ENCODE data around the gene RMI2.

Gene RMI2

DNA sequence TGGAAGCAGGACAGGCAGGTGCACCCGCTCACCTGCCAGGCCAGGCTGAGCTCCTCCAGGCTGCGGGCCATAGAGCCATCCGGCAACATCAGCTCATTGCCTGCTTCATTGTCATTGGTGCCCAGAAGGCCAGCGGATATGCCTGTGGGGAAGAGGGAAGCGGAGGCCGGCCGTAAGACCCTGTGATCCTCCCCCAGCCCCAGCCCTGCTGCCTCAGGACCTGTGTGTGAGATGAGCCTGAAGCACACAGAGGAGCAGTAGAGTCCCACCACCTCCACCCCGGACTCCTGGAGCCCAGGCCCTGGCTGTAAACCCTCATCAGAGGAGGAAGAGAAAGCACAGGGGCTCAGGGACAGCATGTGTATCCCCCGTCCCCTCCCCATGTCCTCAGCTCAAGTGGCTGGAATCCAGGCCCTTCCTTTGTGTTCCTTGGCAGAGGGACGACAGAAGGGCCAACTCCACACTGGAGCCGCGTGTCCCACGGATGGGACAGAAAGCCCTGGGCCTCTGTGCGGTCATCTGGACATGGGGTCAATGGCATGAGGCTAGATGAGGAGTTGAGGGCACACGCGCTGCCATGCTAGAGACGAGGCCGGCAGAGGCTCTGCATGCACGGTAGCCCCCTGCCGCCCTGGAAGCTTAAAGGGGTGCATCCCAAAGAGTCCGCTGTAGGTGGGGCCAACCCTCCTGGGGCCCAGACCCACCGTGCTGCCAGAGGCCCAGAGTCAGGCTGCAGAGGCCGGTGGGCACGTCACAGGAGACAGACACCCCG, 39.1 kb downstream of the RMI2 start:
- DNase-seq (ENCODE audit: low read depth in 2 of 2): no peak

DNA sequence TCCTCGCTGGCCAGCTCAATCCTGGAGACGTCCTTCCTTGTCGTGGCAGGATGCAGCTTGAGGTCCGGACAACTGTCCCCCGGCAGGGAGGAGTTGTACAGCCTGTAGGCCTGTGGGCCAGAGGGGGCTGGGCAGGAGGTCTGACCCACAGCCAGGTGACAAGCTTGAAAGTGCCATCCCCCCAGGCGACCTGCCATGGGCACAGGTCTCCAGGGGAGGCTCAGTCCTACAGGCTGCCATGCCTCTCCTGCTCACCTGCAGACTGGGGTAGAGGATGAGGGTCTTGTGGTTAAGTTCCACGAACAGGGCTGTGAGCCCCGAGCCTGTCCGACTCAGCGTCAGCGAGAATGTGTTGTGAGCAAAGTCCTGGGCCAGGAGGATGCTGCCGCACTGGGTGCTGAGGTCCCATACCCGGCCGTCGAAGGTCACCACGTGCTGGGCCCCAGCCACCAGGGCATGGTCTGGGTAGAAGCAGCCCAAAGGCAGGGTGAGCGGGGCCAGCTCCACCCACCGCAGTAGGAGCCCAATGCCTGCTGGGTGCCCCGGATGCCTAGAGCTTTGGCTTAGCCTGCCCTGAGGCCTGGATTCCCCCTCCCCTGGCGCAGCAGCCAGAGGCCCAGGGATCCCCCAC, 39.8 kb downstream of the RMI2 start:
- no peak for DNase-seq (ENCODE audit: low read depth in 2 of 2)

DNA sequence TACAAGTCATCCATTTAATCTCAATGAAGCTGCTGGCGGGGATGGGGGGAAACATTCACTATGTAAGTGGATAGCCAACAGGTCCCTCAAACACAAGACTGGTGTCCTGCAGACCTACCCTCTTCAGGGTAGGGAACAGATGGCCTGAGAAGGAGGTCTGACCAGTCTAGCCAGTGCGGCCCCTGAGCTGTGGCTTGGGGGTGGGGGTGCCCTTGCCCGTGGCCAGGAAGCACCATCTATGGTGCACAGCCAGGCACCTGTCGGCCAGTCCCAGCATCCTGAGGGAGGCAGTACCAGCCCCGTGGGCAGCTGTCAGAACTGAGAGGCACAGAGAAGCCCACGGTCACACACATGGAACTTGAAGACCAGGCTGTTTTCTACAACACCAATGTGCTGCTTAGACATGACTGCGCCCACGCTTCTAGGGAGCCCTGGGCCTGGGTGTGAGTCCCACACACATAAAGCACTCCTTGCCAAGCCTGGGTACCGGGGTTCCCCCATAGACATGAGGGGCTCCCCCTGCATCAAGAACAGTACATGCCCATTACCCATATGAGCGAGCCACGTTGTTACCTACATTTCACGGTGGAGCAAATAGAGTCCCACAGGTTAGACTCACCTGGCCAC, 40.9 kb downstream of the RMI2 start:
- DNase-seq (ENCODE audit: low read depth in 2 of 2): no peak

DNA sequence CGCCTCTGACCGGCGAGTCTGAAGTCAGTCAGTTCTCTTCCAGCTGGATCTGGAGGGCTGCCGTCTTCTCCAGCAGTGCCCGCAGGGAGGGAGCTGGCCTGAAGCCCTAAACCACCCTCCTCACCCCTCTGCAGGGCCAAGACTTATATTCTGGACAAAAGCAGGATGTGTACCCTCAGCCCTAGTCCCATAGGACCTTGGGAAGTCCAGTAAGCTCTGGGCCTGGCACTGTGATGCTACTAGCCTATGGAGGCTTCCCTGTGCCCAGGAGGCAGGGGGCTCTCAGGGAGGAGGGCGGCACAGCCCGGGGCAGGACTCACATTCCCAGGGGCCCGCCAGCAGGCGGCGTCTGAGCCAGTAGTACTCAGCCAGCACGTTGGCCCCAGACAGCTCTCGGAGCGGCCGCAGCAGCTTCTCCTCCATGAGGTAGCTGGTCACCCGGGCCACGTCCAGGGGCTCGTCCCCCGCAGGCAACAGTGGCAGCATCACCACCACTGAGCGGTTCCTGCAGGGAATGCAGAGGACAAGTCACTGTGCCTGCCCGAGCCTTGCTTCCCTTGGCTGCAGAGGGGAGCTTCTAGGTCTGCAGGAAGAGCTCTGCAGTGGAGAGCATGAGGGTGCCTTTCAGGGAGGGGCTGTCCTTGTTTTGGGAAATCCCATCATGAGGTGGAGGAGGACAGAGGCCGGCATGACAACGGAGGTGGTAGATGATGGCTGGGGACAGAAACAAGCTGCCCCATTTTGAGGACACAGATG, 41.7 kb downstream of the RMI2 start:
- no peak for DNase-seq (ENCODE audit: low read depth in 2 of 2)

DNA sequence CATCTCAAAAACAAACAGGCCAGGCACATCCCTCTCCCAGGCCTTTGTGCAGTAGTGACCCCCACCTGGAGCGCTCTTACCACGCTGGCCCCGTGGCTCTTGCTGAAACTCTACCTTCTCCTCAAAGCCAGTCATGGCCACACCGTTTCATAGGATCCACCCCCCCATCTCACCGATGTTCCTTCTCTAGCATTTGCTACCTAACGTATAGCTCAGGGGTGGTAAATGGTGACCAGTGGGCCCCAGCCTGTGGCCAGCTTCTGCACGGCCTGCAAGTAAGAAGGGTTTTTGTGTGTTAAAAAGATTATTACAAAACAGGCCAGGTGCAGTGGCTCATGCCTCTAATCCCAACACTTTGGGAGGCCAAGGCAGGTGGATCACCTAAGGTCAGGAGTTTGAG, 43.8 kb downstream of the RMI2 start:
- DNase-seq (ENCODE audit: low read depth in 2 of 2): no peak

DNA sequence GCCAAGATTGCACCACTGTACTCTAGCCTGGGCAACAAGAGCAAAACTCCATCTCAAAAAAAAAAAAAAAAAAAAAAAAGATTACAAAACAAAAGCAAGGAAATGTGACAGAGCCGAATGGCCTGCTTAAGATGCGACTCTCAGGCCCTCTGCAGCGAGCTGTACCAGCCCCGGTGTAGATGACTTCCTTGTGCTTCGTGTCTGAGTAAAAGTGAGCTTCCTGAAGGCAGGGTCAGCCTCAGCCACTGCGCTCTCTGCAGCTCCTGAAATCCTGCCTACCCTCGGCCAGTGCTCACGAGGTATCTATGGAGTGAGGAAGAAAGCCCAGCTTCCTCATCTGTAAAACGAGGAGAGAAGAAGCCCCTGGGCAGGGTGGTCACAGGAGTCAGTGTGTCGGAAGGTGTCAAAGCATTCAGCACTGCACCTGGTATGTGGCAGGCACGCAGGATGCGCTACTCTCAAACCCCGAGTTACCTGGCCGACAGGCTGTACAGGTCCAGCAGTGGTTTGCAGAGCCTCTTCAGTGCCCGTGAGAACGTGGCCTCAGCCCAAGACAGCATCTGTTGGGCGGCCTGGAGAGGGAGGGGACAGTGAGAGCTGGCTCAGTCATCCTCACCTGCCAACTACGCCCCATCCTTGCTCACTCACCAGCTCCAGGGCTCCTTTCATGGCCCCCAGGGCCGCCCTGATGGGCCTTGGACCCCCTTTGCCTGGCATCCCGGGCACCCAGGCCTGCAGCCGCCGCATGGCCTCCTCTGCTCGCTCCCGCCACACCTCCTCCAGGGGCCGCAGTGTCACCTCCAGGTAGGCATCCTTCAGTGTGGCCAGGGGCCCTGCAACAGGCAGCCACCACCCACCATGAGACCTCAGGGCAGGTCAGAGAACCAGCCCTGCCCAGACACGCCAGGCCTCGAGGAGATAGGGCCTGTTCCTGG, 44.6 kb downstream of the RMI2 start:
- DNase-seq (ENCODE audit: low read depth in 2 of 2): no peak

DNA sequence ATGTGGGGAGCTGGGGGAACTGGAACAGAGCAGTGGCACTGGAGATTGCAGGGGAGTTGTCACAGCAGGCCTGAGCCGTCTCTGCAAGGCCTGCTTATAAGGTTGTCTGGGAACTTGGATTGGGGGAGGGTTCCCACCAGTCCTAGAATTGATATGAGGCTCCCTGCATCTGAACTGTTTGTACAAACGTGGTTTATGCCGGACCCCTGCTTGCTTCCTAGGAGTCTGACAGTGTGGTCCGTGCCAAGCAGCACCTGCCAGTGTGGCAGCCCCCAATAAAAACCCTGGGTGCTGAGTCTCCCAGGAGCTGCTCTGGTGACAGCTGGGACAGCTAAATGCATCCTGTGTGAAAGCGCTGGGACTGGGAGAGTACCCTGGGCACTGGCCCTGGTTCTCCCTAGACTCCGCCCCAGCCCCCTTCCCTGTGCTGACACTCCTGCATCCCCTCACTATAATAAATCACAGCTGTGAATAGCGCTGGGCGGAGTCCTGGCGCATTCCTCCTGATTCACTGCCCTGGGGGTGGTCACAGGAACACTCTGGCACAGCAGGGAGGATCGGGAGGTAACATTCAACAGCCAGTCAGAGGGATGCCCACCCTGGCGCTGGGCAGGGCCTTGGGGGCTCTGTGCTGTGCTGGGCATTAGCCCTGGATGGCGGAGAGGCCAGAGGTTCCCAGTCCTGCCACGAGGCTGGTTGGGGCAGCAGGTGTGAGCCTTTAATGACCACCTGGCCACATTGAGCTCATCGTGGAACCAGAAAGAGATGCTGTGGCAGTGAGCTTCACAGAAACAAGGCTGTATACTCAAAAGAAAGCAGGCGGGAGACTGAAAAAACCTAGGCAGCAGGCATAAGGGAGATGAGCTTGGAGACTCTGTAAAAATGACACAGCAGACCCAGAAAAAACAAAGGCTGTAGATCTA, 45.6 kb downstream of the RMI2 start:
- DNase-seq (ENCODE audit: low read depth in 2 of 2): no peak

DNA sequence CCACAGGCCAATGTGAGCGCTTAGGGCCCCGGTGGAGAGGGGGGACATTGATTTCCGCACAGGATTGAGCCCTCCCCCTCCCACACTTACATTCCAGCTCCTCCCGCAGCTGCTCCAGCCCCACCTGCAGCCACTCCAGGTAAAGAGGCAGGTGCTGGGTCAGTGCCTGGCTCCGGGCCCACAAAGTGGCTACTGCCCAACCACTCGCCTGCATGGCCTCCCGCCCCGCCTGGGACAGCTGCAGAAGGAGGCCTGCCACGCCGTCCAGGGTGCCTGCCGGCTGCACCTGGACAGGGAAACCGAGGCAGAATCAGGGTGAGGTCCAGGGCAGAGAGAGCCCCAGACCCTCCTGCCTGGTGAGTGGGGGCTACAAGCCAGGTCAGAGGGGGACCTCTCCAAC, 46.3 kb downstream of the RMI2 start:
- no peak for DNase-seq (ENCODE audit: low read depth in 2 of 2)

DNA sequence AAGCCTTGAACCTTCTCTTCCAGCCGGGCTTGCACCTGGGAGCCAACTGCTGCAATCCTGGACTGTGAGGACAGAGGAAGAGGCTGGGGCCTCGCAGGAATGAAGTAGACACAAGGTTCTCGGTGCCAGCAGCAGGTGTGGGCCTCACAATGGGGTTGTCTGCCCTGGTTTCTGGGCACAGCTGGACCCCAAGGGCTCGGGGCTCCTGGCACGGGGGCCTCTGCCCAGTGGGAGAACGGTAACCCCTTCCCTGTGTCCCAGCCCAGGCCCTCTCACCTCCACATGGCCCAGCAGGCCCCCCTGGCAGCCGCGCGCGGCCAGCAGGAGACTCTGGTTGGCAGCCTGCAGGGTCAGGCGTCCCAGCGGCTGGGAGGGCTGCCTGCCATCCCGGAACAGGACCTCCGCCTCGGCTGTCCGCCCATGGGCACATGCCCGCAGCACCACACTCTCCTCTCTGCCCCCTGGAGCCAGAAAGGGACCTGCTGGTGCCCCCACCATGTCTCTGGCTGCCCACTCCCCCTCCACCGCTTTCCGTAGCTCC, 46.9 kb downstream of the RMI2 start:
- no peak for DNase-seq (ENCODE audit: low read depth in 2 of 2)

DNA sequence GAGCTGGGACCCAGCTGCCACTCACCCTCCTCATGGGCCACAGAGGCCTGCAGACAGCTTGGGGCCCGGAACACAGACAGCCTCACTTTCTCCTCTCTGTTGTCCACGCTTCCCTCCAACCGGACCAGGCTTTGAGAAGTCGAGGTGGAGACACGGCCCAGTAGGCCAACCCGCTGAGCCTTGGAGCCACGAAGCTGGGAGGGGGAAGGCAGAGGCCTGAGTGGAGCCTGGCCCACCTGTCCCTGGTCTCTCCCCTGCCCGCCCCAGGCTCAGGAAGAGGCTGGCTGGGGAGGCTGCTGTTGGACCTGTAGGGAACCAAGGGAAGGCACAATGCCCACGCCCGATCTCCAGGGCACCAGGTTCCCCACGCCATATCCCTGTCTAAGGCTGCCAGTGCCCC, 48.1 kb downstream of the RMI2 start:
- DNase-seq (ENCODE audit: low read depth in 2 of 2): no peak

DNA sequence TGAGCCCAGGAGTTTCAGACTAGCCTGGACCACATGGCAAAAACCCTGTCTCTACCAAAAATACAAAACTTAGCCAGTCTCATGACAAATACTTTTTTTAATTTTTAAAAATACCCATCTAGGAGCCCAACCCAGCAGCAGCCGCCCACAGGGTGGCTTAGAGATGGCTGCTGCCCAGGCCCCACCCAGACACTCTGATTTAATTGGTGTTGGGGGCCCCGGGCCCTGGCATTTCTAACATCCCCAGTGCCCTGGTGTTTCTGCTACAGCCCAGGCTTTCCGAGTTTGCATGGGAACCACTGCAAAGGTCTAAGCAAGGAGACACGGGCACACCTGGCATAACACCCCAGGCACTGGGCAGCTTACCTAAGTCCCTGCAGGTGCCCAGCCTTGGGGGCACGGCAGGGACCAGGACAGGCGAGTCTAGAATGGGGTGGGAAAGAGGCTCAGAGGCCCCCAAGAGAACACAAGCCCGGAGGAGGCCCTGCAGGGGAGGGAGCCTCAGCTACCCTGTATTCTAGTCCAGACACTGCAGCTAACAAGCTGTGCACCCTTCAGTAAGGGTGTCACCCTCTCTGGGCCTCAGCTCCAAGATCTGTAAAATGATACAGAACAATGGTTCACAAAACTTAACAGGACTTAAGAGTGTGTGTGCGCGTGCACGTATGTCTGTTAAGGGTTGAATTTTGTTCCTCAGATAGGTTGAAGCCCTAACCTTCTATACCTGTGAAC, 48.8 kb downstream of the RMI2 start:
- no peak for DNase-seq (ENCODE audit: low read depth in 2 of 2)

DNA sequence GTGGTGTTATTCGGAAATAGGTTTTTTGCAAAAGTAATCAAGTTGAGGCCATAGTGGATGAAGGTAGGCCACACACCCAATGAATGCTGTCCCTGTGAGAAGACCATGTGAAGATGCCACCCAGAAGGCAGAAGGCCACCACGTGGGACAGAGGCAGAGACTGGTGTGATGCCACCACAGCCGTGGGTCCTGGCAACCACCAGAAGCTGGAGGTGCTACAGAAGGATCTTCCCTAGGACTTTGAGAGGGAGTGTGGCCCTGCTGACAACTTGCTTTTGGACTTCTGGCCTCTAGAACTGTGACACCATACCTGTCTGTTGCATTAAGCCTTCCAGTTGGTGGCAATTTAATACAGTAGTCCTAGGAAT, 49.3 kb downstream of the RMI2 start:
- no peak for DNase-seq (ENCODE audit: low read depth in 2 of 2)

DNA sequence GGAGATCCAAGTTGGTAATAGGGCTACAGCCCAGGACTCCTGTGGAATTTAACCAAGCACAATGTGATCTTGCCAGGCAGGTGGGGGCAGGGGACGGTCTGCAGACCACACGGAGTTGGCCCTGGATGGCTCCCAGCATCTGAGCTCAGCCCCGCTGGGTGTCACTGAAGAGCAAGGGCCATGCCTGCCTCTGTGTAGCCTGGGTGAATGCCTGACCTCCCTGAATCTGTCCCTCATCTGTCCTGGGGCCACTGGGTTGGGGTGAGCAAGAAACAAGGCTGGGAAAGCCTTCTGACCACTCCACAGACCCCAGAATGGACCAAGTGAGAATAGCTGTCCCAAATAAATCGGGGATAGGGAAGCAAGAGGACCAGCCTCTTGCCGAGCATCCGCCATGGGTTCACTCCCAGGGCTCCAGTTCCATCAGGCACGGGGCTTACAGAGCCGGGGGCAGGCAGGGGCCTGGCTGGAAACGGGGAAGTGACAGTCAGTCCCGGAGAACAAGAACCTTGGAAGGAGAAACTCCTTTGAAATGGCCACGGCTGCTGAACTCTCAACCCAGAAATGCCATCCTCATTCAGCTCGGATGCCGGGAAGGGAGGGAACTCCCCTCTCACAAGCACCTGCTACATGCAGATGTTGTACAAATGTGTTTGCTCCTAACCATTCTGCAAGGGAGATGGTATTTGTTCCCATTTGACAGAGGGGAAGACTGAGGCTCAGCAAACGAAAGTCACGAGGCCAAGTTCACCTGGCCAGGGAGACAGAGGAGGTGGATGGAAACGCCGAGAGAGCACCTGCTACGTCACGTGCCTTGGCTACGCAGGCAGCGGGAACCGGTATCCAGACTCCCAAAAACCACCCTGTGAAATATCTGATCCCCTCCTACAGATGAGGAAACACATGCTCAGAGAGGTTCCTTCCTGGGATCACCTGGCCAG, 50.0 kb downstream of the RMI2 start:
- DNase-seq (ENCODE audit: low read depth in 2 of 2): no peak

DNA sequence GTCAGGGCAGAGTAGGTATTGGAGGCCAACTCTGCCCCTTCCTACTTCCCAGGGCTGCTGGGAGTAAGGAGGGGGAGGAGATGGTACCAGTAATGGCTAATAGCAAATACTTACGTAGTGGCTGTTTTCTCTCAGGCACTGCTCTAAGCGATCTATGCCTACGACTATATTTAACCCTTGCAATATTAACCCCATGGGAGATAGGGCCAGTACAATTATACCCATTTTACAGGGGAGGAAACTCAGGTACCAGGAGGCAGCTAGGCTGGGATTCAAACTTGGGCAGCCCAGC, 50.6 kb downstream of the RMI2 start:
- no peak for DNase-seq (ENCODE audit: low read depth in 2 of 2)

DNA sequence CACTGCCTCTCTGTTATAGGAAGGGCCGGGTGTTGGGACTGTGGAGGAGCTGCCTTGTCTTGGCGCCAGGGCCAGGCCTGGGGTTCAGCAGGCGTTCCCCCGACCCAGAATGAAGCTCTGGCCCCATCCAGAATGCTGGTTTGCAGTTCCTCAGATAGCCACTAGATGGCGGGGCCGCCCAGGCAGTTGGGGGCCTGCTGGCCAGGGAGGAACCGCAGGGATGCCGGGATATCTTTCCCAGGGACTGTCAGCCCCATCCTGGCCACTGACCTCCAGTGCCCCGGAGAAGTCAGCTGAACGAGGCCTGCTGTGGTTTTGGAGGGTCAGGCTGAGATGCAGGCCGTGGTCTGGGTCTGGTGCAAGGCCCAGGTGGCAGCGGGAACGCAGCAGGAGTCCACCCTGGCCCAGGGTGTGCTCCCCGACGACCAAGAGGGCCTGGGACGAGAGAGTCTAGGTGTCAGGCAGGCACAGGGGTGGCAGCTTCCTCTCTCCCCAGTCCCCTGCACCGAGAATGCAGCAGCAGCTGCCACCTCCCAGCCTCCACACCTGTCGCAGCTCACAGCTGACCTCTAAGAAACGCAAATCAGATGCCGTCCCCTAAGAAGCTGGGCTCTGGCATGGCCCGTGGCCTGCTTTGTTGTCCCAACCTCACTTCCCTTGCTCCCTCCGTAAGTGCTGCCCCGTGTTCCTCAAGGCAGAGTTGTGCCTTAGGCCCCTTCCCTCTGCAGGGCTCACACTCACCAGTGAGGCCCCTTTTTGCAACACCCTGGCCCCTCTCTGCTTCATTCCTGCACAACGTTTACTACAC, 51.2 kb downstream of the RMI2 start:
- peak in 1 of 2 experiments; percentile 33 for DNase-seq (ENCODE audit: low read depth in 2 of 2)

DNA sequence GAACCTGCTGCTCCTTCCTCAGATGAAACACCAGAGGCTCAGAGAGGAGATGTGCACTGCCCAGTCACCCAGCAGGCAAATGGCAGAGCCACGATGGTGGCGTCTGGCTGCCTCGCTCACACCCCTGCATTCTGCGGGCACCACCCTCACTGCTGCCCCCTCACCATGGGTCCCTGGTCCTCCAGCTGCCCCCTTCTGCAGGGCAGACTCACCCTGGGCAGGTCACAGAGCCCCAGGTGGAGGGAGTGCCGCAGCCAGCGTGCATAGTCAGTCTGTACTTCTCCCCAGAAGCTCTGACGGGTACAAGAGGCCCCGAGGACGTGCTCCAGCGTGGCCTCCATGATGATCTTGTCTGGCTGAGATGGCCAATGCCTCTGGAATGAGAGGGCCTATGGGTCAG, 52.9 kb downstream of the RMI2 start:
- DNase-seq (ENCODE audit: low read depth in 2 of 2): no peak

DNA sequence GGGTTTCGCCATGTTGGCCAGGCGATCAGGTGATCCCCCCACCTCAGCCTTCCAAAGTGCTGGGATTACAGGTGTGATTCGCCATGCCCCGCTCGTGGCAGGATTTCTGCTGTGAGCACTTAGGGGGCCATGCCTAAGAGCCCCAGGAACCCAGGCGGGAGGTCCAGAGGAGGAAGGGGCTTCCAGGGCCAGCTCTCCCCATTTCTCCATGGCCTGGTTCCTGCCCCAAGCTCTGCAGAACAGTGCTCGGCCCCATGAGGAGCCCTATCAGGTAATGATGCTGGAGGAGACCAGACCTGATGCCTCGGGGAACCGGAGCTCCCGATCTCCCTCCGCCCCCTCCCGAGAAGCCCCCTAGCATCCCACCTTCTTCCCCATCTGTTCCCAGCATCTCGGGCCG, 53.6 kb downstream of the RMI2 start:
- no peak for DNase-seq (ENCODE audit: low read depth in 2 of 2)

Measured in fibroblast of skin of left quadriceps (primary cell).